Fibroblast of pulmonary artery (primary cell): Measurements from ENCODE around the gene APRT.

Experiments used
- DNase-seq: peaks from one replicate; pipeline ENCODE4 v3.0.0-alpha.2; 2010; ENCODE audit warnings: low read depth
- H3K4me3 ChIP-seq: replicated peaks from 2 replicates; pipeline ENCODE4 v1.5.1; 2011; ENCODE audit warnings: low read depth, mild to moderate bottlenecking, control low read depth, low read length, moderate library complexity
- CTCF ChIP-seq: IDR thresholded peaks from 2 replicates; pipeline ENCODE4 v1.5.1; 2011; ENCODE audit warnings: mild to moderate bottlenecking, control low read depth, low read length, inconsistent platforms; ENCODE audit errors: missing control alignments

Gene APRT

DNA sequence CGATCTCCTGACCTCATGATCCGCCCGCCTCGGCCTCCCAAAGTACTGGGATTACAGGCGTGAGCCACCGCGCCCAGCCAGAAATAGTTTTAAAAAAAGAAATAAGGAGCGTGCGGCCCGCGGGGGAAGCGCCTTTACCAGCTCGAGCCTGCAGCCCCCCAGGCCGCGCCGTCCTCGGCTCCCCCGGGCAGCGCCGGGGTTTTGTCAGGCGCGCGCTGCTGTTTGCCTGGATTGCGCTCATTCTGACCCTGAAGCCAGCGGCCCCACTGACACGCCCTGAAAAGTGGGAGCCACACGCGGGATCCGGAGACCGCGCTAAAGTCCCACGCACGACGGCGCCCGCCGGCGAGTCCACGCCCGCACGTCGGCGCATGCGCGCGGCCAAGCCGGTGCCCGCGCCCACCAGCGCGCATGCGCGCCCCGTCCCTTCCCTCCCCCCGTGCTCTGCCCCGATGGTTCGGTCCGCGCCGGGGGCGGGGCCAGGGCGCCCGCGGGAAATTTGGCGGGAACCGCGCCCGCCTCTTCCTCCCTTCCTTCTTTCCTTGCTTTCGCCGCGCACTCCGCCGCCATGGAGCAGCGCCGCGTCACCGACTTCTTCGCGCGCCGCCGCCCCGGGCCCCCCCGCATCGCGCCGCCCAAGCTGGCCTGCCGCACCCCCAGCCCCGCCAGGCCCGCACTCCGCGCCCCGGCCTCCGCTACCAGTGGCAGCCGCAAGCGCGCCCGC, 8.3 kb downstream of the APRT start, which contains the start of gene CDT1:
Gene CDT1 (plus strand): TSS at position 526 of the 724 bp plus-strand sequence. CDS start 43 bp downstream, at position 569.
- DNase-seq = peak; percentile 77
- peak within 1 kb of the TSS; percentile 67 for H3K4me3 ChIP-seq

DNA sequence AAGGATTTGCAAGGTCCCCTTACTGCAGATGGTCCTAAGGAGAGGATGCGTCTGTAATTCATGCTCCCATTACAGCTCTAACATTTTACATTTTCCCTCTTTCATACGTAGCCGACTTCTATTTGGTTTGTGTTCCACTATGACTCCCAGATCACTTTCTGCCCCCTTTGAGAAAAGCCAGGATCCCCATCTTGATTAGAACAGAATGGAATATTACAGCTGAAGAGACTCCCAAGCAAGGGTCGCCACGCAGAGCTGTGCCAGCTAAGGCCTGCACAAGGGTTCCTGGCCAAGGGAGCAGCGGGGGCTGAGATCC, 11.5 kb downstream of the APRT start:
- DNase-seq = no peak
- no peak for TF ChIP-seq CTCF
- no peak overlapping the region for H3K4me3 ChIP-seq

More for the DNA sequence above, 8.3 kb downstream of the APRT start, which contains the start of gene CDT1:
- no peak for TF ChIP-seq CTCF

- no peak for TF ChIP-seq CTCF
- DNase-seq = no peak
- H3K4me3 ChIP-seq = no peak overlapping the region
Observed at GRCh38 chr16:88799569-88800276, 12.0 kb downstream of the APRT start.

DNA sequence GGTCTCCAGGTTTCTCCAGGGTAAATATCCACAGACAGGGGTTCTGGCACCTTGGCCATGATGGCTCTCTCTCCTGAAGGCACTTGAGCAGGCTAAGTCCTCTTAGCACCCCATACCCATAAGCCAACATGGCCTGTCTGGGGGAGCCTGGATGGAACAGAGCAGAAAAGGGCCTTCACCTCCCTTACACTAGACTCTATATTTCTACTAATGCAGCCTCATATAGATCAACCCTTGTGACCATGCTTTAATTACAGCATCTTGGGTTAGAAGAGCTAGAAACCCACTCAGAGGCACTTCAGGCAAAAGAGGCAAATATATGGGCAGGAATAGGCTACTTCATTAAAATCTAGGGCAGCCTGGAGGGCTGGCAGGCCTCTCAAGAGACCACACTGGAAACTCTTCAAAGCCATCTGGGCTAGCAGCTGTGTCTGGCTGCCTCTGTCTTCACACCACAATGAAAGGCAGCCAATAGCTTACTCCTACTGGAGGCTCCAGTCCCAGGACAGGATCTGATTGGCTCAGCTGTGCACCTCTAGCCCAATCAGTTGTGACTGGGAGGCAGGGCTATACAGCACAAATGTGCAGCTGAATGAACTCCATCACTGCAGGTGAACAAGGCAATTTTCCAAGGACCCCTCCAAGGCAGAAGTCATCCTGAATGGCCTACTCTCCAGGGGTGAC, 12.8 kb downstream of the APRT start:
- no peak for TF ChIP-seq CTCF
- no peak for DNase-seq
- no peak overlapping the region for H3K4me3 ChIP-seq

- no peak overlapping the region for H3K4me3 ChIP-seq
- no peak for DNase-seq
- TF ChIP-seq CTCF = no peak
Observed at GRCh38 chr16:88798073-88798472, 13.7 kb downstream of the APRT start.

DNA sequence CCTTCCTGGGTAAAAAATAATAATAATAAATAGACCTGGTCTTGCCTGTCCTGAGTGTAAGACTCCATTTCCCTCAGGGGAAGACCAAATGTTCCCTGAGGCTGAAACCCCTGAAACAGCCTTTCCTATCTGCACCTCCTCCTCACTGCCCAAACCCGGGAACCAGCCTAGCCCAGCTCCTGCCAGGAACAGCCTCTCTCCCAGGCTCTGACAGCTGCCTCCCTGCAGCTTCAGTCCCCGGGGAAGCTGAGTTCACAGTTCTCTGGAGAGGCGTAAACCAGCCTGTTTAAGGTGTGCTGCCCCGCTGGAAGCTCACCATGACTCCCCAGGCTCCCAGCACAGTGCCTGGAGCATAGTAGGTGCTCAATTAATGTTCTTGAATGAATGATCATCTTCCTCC, 15.4 kb downstream of the APRT start:
- no peak for TF ChIP-seq CTCF
- no peak overlapping the region for H3K4me3 ChIP-seq
- DNase-seq = no peak
